Hepatocyte (in vitro differentiated cells): Measurements from ENCODE around the gene LDB2.

Experiments used
- CTCF ChIP-seq: fragments of 200-600 bp; sonication (generic); IDR thresholded peaks from 2 replicates; pipeline ENCODE4 v1.5.1; 2016; ENCODE audit warnings: antibody characterized with exemption, mild to moderate bottlenecking; ENCODE audit not compliant: poor library complexity
- EZH2phosphoT487 ChIP-seq: fragments of 200-600 bp; sonication (generic); IDR thresholded peaks from one replicate; pipeline ENCODE4 v1.6.1; 2018; ENCODE audit warnings: antibody characterized with exemption, mild to moderate bottlenecking, low read depth, moderate library complexity; ENCODE audit not compliant: unreplicated experiment, severe bottlenecking

- TF ChIP-seq CTCF (no peak), EZH2phosphoT487 (no peak)
Observed at GRCh38 chr4:16717266-16717970, 181.0 kb downstream of the LDB2 start.
